Stimulated activated CD4-positive, alpha-beta T cell treated with anti-CD3 and anti-CD28 coated beads, Interleukin-4, amount 100 ng/mL, for 48 hours (primary cell): Measurements from ENCODE around the gene ALOX12B.
A peak's percentile ranks its signal among the peaks of the same experiment; 100 is the strongest.
"Not testable (repeated sequence)": the region's sequence is repeated elsewhere in the genome, so short reads cannot be mapped to it uniquely, and the experiment has no call there.

ENCODE experiments used
- DNase-seq, 2 donors: peaks; one replicate each; pipeline ENCODE4 v3.0.0-alpha.2; 2020; ENCODE audit warnings: low read depth in 2 of 2

The ALOX12B gene

GRCh38 chr17:8118769-8119580, 31.5 kb upstream of the ALOX12B start:
- DNase-seq = peak; percentile 80 to 87

- DNase-seq = no peak
Observed at GRCh38 chr17:8117980-8118768, 30.7 kb upstream of the ALOX12B start, which contains the start of gene ALOXE3. TSS of gene ALOXE3 (minus strand) at chr17:8118514. CDS start at chr17:8117990, 524 bp downstream.

GRCh38 chr17:8117367-8117979, 30.0 kb upstream of the ALOX12B start:
- no peak for DNase-seq

- DNase-seq = no peak
Observed at GRCh38 chr17:8116776-8117175, 29.3 kb upstream of the ALOX12B start.

GRCh38 chr17:8110907-8111306, 23.4 kb upstream of the ALOX12B start:
- DNase-seq = no peak

- DNase-seq = no peak
Observed at GRCh38 chr17:8110456-8110804, 22.9 kb upstream of the ALOX12B start.

- DNase-seq = peak; percentile 71 to 74
Observed at GRCh38 chr17:8109661-8110455, 22.3 kb upstream of the ALOX12B start.

GRCh38 chr17:8108972-8109660, 21.6 kb upstream of the ALOX12B start:
- DNase-seq = no peak

- DNase-seq = not testable (repeated sequence)
Observed at GRCh38 chr17:8106980-8107379, 19.5 kb upstream of the ALOX12B start.

GRCh38 chr17:8105957-8106398, 18.5 kb upstream of the ALOX12B start:
- DNase-seq = no peak

- no peak for DNase-seq
Observed at GRCh38 chr17:8104911-8105310, 17.4 kb upstream of the ALOX12B start.

- no peak for DNase-seq
Observed at GRCh38 chr17:8103549-8103948, 16.0 kb upstream of the ALOX12B start.

- DNase-seq = no peak
Observed at GRCh38 chr17:8101721-8102120, 14.2 kb upstream of the ALOX12B start.

GRCh38 chr17:8100763-8101162, 13.2 kb upstream of the ALOX12B start:
- no peak for DNase-seq

GRCh38 chr17:8100111-8100510, 12.6 kb upstream of the ALOX12B start:
- DNase-seq = no peak

GRCh38 chr17:8096541-8096940, 9.0 kb upstream of the ALOX12B start:
- DNase-seq = no peak

GRCh38 chr17:8095361-8095760, 7.8 kb upstream of the ALOX12B start:
- no peak for DNase-seq

- DNase-seq = no peak
Observed at GRCh38 chr17:8091033-8091687, 3.6 kb upstream of the ALOX12B start.

GRCh38 chr17:8089728-8090127, 2.2 kb upstream of the ALOX12B start:
- no peak for DNase-seq

- no peak for DNase-seq
Observed at GRCh38 chr17:8087952-8088230, 375 bp upstream of the ALOX12B start.

- no peak for DNase-seq
Observed at GRCh38 chr17:8084250-8084649, 3.3 kb downstream of the ALOX12B start.
